NCI-H2196 (cell line): ENCODE results near the gene TPM2.

Experiments
- DNase-seq: peaks from one replicate; lab custom pipeline; 2025; ENCODE audit not compliant: unreplicated experiment; lab: John Stamatoyannopoulos, UW

Gene TPM2

GRCh38 chr9:35679766-35680330 lies 9.9 kb downstream of the TPM2 start:
- DNase-seq = no peak

DNA sequence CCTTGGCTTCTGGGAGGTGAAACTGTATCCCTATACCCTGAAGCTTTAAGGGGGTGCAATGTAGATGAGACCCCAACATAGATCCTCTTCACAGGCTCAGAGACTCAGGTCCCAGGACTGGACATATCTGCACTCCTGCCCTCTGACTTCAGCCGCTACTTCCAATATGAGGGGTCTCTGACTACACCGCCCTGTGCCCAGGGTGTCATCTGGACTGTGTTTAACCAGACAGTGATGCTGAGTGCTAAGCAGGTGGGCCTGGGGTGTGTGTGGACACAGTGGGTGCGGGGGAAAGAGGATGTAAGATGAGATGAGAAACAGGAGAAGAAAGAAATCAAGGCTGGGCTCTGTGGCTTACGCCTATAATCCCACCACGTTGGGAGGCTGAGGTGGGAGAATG lies 10.6 kb downstream of the TPM2 start:
- no peak for DNase-seq

GRCh38 chr9:35675732-35676392 lies 13.9 kb downstream of the TPM2 start:
- no peak for DNase-seq

DNA sequence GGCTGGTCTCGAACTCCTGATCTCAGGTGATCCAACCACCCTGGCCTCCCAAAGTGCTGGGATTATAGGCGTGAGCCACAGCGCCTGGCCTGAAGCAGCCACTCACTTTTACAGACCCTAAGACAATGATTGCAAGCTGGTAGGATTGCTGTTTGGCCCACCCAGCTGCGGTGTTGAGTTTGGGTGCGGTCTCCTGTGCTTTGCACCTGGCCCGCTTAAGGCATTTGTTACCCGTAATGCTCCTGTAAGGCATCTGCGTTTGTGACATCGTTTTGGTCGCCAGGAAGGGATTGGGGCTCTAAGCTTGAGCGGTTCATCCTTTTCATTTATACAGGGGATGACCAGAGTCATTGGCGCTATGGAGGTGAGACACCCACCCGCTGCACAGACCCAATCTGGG lies 14.5 kb downstream of the TPM2 start:
- DNase-seq = no peak

DNA sequence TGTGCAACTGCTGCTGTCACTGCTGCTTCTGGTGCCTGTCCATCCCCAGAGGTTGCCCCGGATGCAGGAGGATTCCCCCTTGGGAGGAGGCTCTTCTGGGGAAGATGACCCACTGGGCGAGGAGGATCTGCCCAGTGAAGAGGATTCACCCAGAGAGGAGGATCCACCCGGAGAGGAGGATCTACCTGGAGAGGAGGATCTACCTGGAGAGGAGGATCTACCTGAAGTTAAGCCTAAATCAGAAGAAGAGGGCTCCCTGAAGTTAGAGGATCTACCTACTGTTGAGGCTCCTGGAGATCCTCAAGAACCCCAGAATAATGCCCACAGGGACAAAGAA lies 15.7 kb downstream of the TPM2 start:
- no peak for DNase-seq

DNA sequence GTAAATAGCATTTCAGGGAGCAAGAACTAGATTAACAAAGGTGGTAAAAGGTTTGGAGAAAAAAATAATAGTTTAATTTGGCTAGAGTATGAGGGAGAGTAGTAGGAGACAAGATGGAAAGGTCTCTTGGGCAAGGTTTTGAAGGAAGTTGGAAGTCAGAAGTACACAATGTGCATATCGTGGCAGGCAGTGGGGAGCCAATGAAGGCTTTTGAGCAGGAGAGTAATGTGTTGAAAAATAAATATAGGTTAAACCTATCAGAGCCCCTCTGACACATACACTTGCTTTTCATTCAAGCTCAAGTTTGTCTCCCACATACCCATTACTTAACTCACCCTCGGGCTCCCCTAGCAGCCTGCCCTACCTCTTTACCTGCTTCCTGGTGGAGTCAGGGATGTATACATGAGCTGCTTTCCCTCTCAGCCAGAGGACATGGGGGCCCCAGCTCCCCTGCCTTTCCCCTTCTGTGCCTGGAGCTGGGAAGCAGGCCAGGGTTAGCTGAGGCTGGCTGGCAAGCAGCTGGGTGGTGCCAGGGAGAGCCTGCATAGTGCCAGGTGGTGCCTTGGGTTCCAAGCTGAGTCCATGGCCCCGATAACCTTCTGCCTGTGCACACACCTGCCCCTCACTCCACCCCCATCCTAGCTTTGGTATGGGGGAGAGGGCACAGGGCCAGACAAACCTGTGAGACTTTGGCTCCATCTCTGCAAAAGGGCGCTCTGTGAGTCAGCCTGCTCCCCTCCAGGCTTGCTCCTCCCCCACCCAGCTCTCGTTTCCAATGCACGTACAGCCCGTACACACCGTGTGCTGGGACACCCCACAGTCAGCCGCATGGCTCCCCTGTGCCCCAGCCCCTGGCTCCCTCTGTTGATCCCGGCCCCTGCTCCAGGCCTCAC lies 16.3 kb downstream of the TPM2 start, which contains the start of gene CA9:
CA9 (plus strand) TSS at position 797 of the 893 bp plus-strand sequence; CDS start at position 829, 32 bp downstream.
- DNase-seq = peak; percentile 73

DNA sequence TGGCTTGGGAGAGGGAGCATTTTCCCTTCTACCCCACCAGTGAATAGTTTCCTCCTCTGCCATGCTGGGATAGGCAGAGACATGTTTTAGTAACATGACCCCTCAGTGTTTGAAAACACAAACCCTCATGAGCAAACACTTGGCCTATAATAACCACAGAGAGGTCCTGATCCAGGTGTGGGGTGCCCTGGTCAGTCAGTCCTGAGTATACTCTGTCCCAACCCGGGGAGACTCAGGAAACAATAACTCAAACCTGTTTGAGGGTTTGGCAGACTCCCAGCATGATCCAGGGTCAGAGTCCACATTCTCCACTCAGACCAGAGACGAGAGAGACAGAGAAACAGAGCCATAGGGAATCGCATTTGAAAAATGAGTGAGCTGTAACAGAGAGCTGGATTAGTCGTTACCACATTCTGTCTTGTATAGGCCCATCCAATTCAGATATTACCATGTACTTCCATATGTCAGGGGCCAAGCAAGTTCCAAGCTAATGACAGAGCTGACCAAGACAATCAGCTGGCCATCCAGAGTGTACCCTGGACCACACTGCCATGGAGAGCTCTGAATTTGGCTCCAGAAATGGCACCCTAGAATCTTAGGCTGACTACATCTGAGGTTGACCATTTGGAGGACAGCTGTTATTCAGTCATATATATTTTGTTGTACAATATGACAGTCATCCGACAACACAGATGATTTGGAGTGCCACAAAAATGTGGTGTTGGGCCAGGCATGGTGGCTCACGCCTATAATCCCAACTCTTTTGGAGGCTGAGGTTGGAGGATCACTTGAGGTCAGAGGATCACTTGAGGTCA lies 20.2 kb downstream of the TPM2 start:
- peak; percentile 67 for DNase-seq

DNA sequence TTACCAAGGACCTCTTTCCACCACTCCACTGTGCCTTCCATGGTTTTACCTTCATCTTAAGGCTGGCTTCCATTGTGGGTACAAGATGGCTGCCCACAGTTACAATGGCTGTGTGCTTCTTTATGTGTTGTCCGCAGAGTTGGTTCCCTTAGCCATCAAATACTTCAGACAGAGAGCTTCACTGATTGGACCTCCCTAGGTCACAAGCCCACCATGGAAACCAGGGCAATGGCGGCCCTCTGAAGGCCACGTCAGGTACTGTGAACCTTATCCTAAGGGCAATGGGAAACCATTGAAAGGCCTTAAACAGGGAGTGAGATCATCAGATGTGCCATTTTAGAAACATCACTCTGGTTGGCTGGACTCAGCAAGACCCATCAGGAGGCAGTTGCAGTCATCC lies 21.8 kb downstream of the TPM2 start:
- DNase-seq = no peak

DNA sequence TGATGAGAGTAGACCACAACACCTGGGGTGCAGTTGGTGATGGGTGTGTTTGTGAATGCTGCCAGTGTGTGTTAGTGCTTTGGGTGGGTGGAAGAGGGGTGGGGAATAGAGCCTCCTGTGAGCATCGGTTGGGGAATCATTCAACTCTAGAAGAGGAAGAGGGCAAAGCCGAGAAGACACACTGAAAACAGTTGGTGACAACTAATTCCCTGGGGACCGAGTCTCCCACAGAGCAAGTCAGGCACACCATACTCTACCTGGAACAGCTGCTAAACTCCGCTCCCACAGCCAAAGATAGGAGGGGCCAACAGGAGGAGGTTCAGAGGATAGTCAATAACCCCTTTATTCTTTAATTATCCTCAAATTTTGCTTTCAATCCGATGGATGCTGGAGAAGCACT lies 23.2 kb downstream of the TPM2 start:
- DNase-seq = no peak

GRCh38 chr9:35666045-35666444 lies 23.7 kb downstream of the TPM2 start:
- DNase-seq = no peak

GRCh38 chr9:35665471-35665818 lies 24.3 kb downstream of the TPM2 start:
- DNase-seq = no peak

GRCh38 chr9:35664531-35665470 lies 24.9 kb downstream of the TPM2 start, which contains the start of gene ARHGEF39:
Gene ARHGEF39 (minus strand): TSS chr9:35665195. CDS start chr9:35665169, 26 bp downstream.
- peak; percentile 89 for DNase-seq

GRCh38 chr9:35662437-35662836 lies 27.3 kb downstream of the TPM2 start:
- no peak for DNase-seq

DNA sequence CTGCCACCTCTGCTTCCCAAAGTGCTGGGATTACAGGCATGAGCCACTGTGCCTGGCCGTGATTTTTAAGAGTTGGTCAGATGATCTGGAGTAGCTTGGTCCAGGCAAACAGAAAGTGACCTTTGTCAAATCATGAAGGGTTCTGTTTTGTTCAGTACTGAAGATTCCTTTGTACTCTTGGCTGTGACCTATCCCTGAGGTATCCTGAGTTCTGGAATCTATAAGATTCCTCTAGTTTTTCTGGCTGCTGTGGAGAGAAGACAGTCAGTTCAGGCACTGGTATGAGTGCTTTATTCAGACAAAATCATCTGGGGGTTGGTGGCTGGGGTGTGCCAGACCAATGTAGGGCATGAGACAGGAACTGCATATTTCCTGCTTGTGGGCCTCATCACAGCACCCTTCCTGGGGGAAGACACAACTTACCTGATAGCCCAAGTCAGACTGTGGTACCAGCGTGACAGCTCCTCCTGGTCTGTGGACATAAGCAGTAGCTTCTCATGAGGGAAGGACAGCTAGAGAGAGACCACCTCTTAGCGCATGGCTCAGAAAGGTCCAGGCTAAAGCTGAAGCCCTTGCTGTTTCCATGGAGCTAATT lies 27.9 kb downstream of the TPM2 start:
- DNase-seq = no peak

DNA sequence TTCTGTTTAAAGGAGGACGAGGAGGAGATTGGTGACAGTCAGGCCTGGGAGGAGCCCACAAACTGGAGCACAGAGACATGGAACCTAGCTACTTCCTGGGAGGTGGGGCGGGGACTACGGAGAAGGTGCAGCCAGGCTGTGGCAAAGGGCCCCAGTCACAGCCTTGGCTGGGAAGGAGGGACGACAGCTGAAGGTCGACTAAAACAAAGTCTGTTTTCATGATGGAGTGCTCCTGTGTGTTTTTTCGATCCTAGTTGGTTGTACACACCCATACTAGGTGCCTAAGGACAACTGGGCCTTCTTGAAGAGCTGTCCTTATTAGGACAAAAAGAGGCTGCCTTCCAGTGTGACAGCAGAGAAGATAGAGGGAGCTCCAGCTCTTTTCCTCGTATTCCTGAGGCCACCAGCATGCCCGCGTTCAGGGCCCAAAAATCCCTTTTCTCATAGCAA lies 28.7 kb downstream of the TPM2 start:
- peak; percentile 47 for DNase-seq

- no peak for DNase-seq
Observed at GRCh38 chr9:35659340-35659739, 30.4 kb downstream of the TPM2 start.

DNA sequence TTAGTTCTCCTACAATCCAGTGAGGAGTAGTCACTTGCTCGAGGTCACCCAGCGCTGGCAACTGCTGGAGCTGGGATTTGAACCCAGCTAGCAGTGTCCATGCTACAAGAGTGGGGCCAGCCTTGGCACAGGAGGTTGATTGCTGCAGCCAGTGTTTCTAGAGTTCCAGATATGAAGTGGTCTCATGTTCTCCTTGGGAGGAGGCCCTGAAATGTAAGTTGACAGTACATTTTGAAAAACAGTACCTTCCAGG lies 30.8 kb downstream of the TPM2 start:
- no peak for DNase-seq

DNA sequence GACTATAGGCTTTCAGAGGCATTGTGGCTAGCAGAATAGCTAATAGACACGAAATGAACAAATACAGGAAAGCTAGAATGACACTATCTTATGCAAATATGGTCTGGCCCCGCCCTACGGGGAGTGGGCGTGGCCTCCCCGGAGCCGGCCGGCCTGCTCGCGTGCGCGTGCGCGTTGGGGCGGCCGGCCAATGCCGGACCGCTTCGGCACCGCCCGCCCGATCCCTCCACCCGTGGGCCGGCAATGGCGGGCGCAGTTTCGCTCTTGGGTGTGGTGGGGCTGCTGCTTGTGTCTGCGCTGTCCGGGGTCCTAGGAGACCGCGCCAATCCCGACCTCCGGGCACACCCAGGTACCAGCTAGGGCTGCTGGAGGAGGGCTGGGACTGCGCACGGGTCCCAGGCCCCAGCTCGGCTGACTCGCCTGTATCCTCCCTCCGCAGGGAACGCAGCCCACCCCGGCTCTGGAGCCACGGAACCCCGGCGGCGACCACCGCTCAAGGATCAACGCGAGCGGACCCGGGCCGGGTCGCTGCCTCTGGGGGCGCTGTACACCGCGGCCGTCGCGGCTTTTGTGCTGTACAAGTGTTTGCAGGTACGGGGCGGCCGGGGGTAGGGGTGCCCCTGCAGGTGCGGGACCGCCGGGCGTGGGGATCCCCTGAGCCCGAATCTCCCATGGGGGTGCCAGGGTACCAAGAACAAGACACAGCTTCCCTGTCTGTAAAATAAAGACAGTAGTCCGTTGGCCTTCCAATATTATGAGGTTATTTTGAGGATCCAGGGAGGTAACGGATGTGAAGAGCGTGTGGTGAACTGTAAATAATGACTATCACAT lies 31.4 kb downstream of the TPM2 start, which contains the start of gene CCDC107:
CCDC107 (plus strand) TSS at position 156 of the 831 bp plus-strand sequence; CDS start at position 244, 88 bp downstream.
- DNase-seq = peak; percentile 91
